Activated B cell treated with CpG ODN at 0.5 μM for 24 hours (primary cell): ENCODE measurements around the gene BSN. TPM values are rescaled to one million over a fixed set of nuclear protein-coding genes. Genes with fewer than 3 reads are reported as not detected.
A peak's percentile ranks its signal among the peaks of the same experiment; 100 is the strongest.
"Not testable (repeated sequence)": the region's sequence is repeated elsewhere in the genome, so short reads cannot be mapped to it uniquely, and the experiment has no call there.

Experiments
- ATAC-seq: fragments of 200-7000 bp; cut with Tn5 transposase; one replicate; pipeline ENCODE4 v1.10.0; 2021; ENCODE audit warnings: low read depth, mild to moderate bottlenecking, moderate library complexity
- CTCF ChIA-PET: fragments of 350-600 bp; sonication (Branson Sonifier 250); formaldehyde crosslinking; loops from one replicate; lab custom pipeline; 2021; ENCODE audit warnings: antibody characterized with exemption; lab: Charles Lee
- POLR2A ChIA-PET: fragments of 350-600 bp; sonication (Branson Sonifier 250); formaldehyde crosslinking; loops from one replicate; lab custom pipeline; 2021; ENCODE audit warnings: antibody characterized with exemption; lab: Charles Lee
- DNase-seq: peaks from one replicate; pipeline ENCODE4 v3.0.0; 2022
- H3K27ac Mint-ChIP-seq: one replicate; pipeline ENCODE4 v1.8.0; 2020; ENCODE audit warnings: mixed read lengths
- H3K27me3 Mint-ChIP-seq: one replicate; pipeline ENCODE4 v1.8.0; 2021; ENCODE audit warnings: mixed read lengths
- H3K36me3 Mint-ChIP-seq: one replicate; pipeline ENCODE4 v1.8.0; 2021; ENCODE audit warnings: low read depth, mixed read lengths
- H3K4me1 Mint-ChIP-seq: one replicate; pipeline ENCODE4 v1.8.0; 2021; ENCODE audit warnings: mixed read lengths
- H3K4me3 Mint-ChIP-seq: one replicate; pipeline ENCODE4 v1.8.0; 2020; ENCODE audit warnings: mild to moderate bottlenecking, mixed read lengths
- H3K9me3 Mint-ChIP-seq: one replicate; pipeline ENCODE4 v1.8.0; 2020; ENCODE audit warnings: mixed read lengths
- CTCF ChIP-seq: fragments of 200-600 bp; IDR thresholded peaks from one replicate; pipeline ENCODE4 v1.8.0; 2022; ENCODE audit warnings: antibody characterized with exemption, mild to moderate bottlenecking
- intact Hi-C: fragments of 100-400 bp; cut with micrococcal nuclease; formaldehyde crosslinking; loops from one replicate; pipeline ENCODE4 v1.15.1; 2024
- total RNA-seq: library from RNA; stranded (reverse); gene quantifications from 2 replicates; pipeline ENCODE4 v1.2.3, GENCODE V29; 2022

The BSN gene
- total RNA-seq, 1 donor from 2014 or later = 0.69 TPM

- no peak for TF ChIP-seq CTCF
- CTCF ChIA-PET = no interaction called here
- ATAC-seq (peak; percentile 83), DNase-seq (peak; percentile 95)
- H3K27me3 Mint-ChIP-seq = peaks cover 3% of the 10 kb centered on the region
- H3K36me3 Mint-ChIP-seq = peaks cover 14% of the 10 kb centered on the region
- POLR2A ChIA-PET = interaction anchor here (1.0 to 1.3 kb wide), 2 partner anchors 13 to 16 kb away, joined by 3 to 4 read pairs; no protein-coding TSS in a partner anchor
- intact Hi-C loops = loop anchor here (1.0 to 5.0 kb wide), 3 partner anchors 15 to 1132 kb away; partner anchors contain the start of genes APEH and PFKFB4
- peaks cover 38% of the 10 kb centered on the region for H3K4me1 Mint-ChIP-seq
- peak within 1 kb of the TSS; percentile 97 for H3K4me3 Mint-ChIP-seq
- H3K9me3 Mint-ChIP-seq = no peaks in the 10 kb centered on the region
- peak within 1 kb of the TSS; percentile 92 for H3K27ac Mint-ChIP-seq
These were observed 135.0 kb downstream of the BSN start, which contains the start of the genes MST1 and RNF123 for GRCh38 chr3:49689046-49689907. Gene MST1 (minus strand): TSS chr3:49689474. CDS start chr3:49688691, 783 bp downstream. Gene RNF123 (plus strand): TSS chr3:49689557. CDS start chr3:49691166, 1,609 bp downstream.

- CTCF ChIA-PET, H3K9me3 Mint-ChIP-seq, DNase-seq, H3K36me3 Mint-ChIP-seq, H3K27me3 Mint-ChIP-seq, ATAC-seq: not testable (repeated sequence)
- POLR2A ChIA-PET = interaction anchor here (0.6 to 1.3 kb wide), 2 partner anchors 17 to 879 kb away, joined by 3 to 4 read pairs; partner anchors contain the start of gene HEMK1
- intact Hi-C loops = loop anchor here (1.0 to 5.0 kb wide), 3 partner anchors 16 to 1133 kb away; partner anchors contain the start of genes APEH and PFKFB4
- Mint-ChIP-seq H3K4me1 (peaks cover 38% of the 10 kb centered on the region), H3K4me3 (peak overlapping the region; percentile 97), H3K27ac (peak overlapping the region; percentile 92)
These were observed 135.8 kb downstream of the BSN start for GRCh38 chr3:49689908-49690624.

GRCh38 chr3:49690856-49691255 lies 136.6 kb downstream of the BSN start:
- H3K27me3 Mint-ChIP-seq, CTCF ChIA-PET, H3K9me3 Mint-ChIP-seq, ATAC-seq, intact Hi-C loops, H3K36me3 Mint-ChIP-seq, H3K27ac Mint-ChIP-seq, DNase-seq: not testable (repeated sequence)
- Mint-ChIP-seq H3K4me3 (peak overlapping the region; percentile 97), H3K4me1 (peaks cover 38% of the 10 kb centered on the region)
- POLR2A ChIA-PET = interaction anchor here (0.6 kb wide), 1 partner anchor 879 kb away, joined by 3 read pairs; the partner anchor contains the start of gene HEMK1

- ATAC-seq, H3K9me3 Mint-ChIP-seq, DNase-seq, H3K36me3 Mint-ChIP-seq, CTCF ChIA-PET, POLR2A ChIA-PET, H3K27ac Mint-ChIP-seq, H3K27me3 Mint-ChIP-seq, intact Hi-C loops: not testable (repeated sequence)
- Mint-ChIP-seq H3K4me3 (peak overlapping the region; percentile 41), H3K4me1 (peaks cover 36% of the 10 kb centered on the region)
These were observed 137.2 kb downstream of the BSN start for GRCh38 chr3:49691481-49691880.

GRCh38 chr3:49694409-49695070 lies 140.3 kb downstream of the BSN start:
- H3K9me3 Mint-ChIP-seq, POLR2A ChIA-PET, intact Hi-C loops, H3K27me3 Mint-ChIP-seq, H3K27ac Mint-ChIP-seq, DNase-seq, CTCF ChIA-PET, ATAC-seq, H3K4me3 Mint-ChIP-seq: not testable (repeated sequence)
- H3K4me1 Mint-ChIP-seq = peaks cover 17% of the 10 kb centered on the region
- peaks cover 25% of the 10 kb centered on the region for H3K36me3 Mint-ChIP-seq

- H3K36me3 Mint-ChIP-seq = peaks cover 27% of the 10 kb centered on the region
- H3K27me3 Mint-ChIP-seq, intact Hi-C loops, POLR2A ChIA-PET, H3K9me3 Mint-ChIP-seq, ATAC-seq, DNase-seq, H3K4me3 Mint-ChIP-seq, CTCF ChIA-PET, H3K4me1 Mint-ChIP-seq, H3K27ac Mint-ChIP-seq: not testable (repeated sequence)
These were observed 141.2 kb downstream of the BSN start for GRCh38 chr3:49695350-49696015.
